Astrocyte (in vitro differentiated cells and primary cell): ENCODE measurements around the gene SDHB. TPM values are rescaled to one million over a fixed set of nuclear protein-coding genes. Genes with fewer than 3 reads are reported as not detected.
A peak's percentile ranks its signal among the peaks of the same experiment; 100 is the strongest.

Experiments
- DNase-seq: peaks from one replicate; pipeline ENCODE4 v3.0.0-alpha.2; 2010; ENCODE audit warnings: low read depth
- FAIRE-seq: peaks from 2 replicates; lab custom pipeline; 2011; peaks lifted over from hg19 to GRCh38; lab: Jason Lieb, UNC
- H2AFZ ChIP-seq: 2 replicates; pipeline ENCODE4 v1.6.0; 2012; ENCODE audit warnings: low read depth, low read length, inconsistent platforms
- H3K27ac ChIP-seq: 2 replicates; pipeline ENCODE4 v1.5.1; 2011; ENCODE audit warnings: low read depth, low read length, inconsistent platforms
- H3K27me3 ChIP-seq: 2 replicates; pipeline ENCODE4 v1.6.0; 2011; ENCODE audit warnings: low read length, inconsistent platforms; ENCODE audit not compliant: insufficient read depth
- H3K36me3 ChIP-seq: 2 replicates; pipeline ENCODE4 v1.5.1; 2011; ENCODE audit warnings: low read length, inconsistent platforms; ENCODE audit not compliant: insufficient read depth
- H3K4me1 ChIP-seq: 2 replicates; pipeline ENCODE4 v1.5.1; 2011; ENCODE audit warnings: low read length, inconsistent platforms; ENCODE audit not compliant: insufficient read depth
- H3K4me2 ChIP-seq: 2 replicates; pipeline ENCODE4 v1.6.0; 2012; ENCODE audit warnings: low read length, inconsistent platforms
- H3K4me3 ChIP-seq: 2 replicates; pipeline ENCODE4 v1.5.1; 2011; ENCODE audit warnings: low read depth, mild to moderate bottlenecking, low read length, inconsistent platforms; ENCODE audit not compliant: insufficient read depth
- H3K79me2 ChIP-seq: 2 replicates; pipeline ENCODE4 v1.6.0; 2012; ENCODE audit warnings: mild to moderate bottlenecking, low read length, inconsistent platforms; ENCODE audit not compliant: insufficient read depth
- H3K9ac ChIP-seq: 2 replicates; pipeline ENCODE4 v1.6.0; 2012; ENCODE audit warnings: mild to moderate bottlenecking, low read length, inconsistent platforms
- H3K9me3 ChIP-seq: 2 replicates; pipeline ENCODE4 v1.5.1; 2012; ENCODE audit warnings: low read depth, mild to moderate bottlenecking, low read length, inconsistent platforms; ENCODE audit not compliant: insufficient read depth
- H4K20me1 ChIP-seq: 2 replicates; pipeline ENCODE4 v1.6.0; 2012; ENCODE audit warnings: low read length, inconsistent platforms; ENCODE audit not compliant: insufficient read depth
- H3K27ac Mint-ChIP-seq: one replicate; pipeline ENCODE4 v1.8.0; 2021; ENCODE audit warnings: mild to moderate bottlenecking, mixed read lengths; ENCODE audit not compliant: unreplicated experiment
- H3K27me3 Mint-ChIP-seq: one replicate; pipeline ENCODE4 v1.8.0; 2021; ENCODE audit warnings: low read depth, mixed read lengths; ENCODE audit not compliant: unreplicated experiment
- H3K36me3 Mint-ChIP-seq: one replicate; pipeline ENCODE4 v1.8.0; 2021; ENCODE audit warnings: low read depth, mixed read lengths; ENCODE audit not compliant: unreplicated experiment
- H3K4me1 Mint-ChIP-seq: one replicate; pipeline ENCODE4 v1.8.0; 2021; ENCODE audit warnings: low read depth, mixed read lengths; ENCODE audit not compliant: unreplicated experiment
- H3K4me3 Mint-ChIP-seq: one replicate; pipeline ENCODE4 v1.8.0; 2021; ENCODE audit warnings: mild to moderate bottlenecking, moderate library complexity, mixed read lengths; ENCODE audit not compliant: unreplicated experiment
- H3K9me3 Mint-ChIP-seq: one replicate; pipeline ENCODE4 v1.8.0; 2021; ENCODE audit warnings: mild to moderate bottlenecking, mixed read lengths; ENCODE audit not compliant: unreplicated experiment
- CTCF ChIP-seq: IDR thresholded peaks from 2 replicates; pipeline ENCODE4 v1.5.1; 2011; ENCODE audit warnings: low read depth, mild to moderate bottlenecking, inconsistent platforms, low read length, moderate library complexity; ENCODE audit not compliant: insufficient read depth
- EZH2 ChIP-seq: IDR thresholded peaks from 2 replicates; pipeline ENCODE4 v1.6.1; 2012; ENCODE audit warnings: mild to moderate bottlenecking, low read length, inconsistent platforms; ENCODE audit not compliant: insufficient read depth
- total RNA-seq: library from RNA; stranded (reverse); gene quantifications from 2 replicates; pipeline ENCODE4 v1.2.1, GENCODE V29; 2021

Gene SDHB
- total RNA-seq, 1 donor from 2014 or later, result 84.9 TPM

- peaks cover 2% of the 10 kb centered on the region for H3K4me1 Mint-ChIP-seq
- H3K27me3 ChIP-seq, result peaks cover 3% of the 10 kb centered on the region
- no peak for FAIRE-seq
Observed at GRCh38 chr1:17084787-17085186, 31.0 kb upstream of the SDHB start.

GRCh38 chr1:17082761-17083160, 28.9 kb upstream of the SDHB start:
- Mint-ChIP-seq H3K9me3 (peaks cover under 1% of the 10 kb centered on the region), H3K4me3 (no peak overlapping the region), H3K4me1 (no peaks in the 10 kb centered on the region), H3K27ac (no peak overlapping the region), H3K36me3 (no peaks in the 10 kb centered on the region), H3K27me3 (peaks cover 24% of the 10 kb centered on the region)
- no peak overlapping the region for H3K4me3 ChIP-seq
- H2AFZ ChIP-seq, result no peak overlapping the region
- H4K20me1 ChIP-seq, result no peaks in the 10 kb centered on the region
- H3K27me3 ChIP-seq, result no peaks in the 10 kb centered on the region
- H3K27ac ChIP-seq, result no peak overlapping the region
- no peak overlapping the region for H3K9ac ChIP-seq
- H3K4me2 ChIP-seq, result no peak overlapping the region
- TF ChIP-seq CTCF (no peak), EZH2 (no peak)
- DNase-seq, result no peak
- no peaks in the 10 kb centered on the region for H3K9me3 ChIP-seq
- FAIRE-seq, result no peak
- no peaks in the 10 kb centered on the region for H3K4me1 ChIP-seq
- no peaks in the 10 kb centered on the region for H3K36me3 ChIP-seq
- H3K79me2 ChIP-seq, result no peaks in the 10 kb centered on the region

More at GRCh38 chr1:17084787-17085186, 31.0 kb upstream of the SDHB start:
- Histone ChIP-seq H3K79me2 (no peaks in the 10 kb centered on the region), H2AFZ (no peak overlapping the region), H3K36me3 (no peaks in the 10 kb centered on the region), H3K9ac (no peak overlapping the region), H4K20me1 (no peaks in the 10 kb centered on the region), H3K4me2 (no peak overlapping the region), H3K27ac (no peak overlapping the region), H3K4me3 (no peak overlapping the region), H3K4me1 (no peaks in the 10 kb centered on the region), H3K9me3 (no peaks in the 10 kb centered on the region)
- no peak for TF ChIP-seq CTCF
- peak overlapping the region; percentile 54 for H3K4me3 Mint-ChIP-seq
- peaks cover 2% of the 10 kb centered on the region for H3K9me3 Mint-ChIP-seq
- peaks cover 28% of the 10 kb centered on the region for H3K27me3 Mint-ChIP-seq
- no peak overlapping the region for H3K27ac Mint-ChIP-seq
- H3K36me3 Mint-ChIP-seq, result no peaks in the 10 kb centered on the region
- no peak for DNase-seq

- H3K9me3 Mint-ChIP-seq, result no peaks in the 10 kb centered on the region
- H3K4me1 Mint-ChIP-seq, result no peaks in the 10 kb centered on the region
- FAIRE-seq, result no peak
Observed at GRCh38 chr1:17081439-17081838, 27.6 kb upstream of the SDHB start.

More at GRCh38 chr1:17081439-17081838, 27.6 kb upstream of the SDHB start:
- H3K9me3 ChIP-seq, result no peaks in the 10 kb centered on the region
- H3K4me1 ChIP-seq, result no peaks in the 10 kb centered on the region
- no peak for DNase-seq
- H3K27me3 ChIP-seq, result no peaks in the 10 kb centered on the region
- H3K4me3 Mint-ChIP-seq, result no peak overlapping the region
- no peak overlapping the region for H3K9ac ChIP-seq
- H4K20me1 ChIP-seq, result no peaks in the 10 kb centered on the region
- no peak overlapping the region for H3K27ac Mint-ChIP-seq
- H3K4me2 ChIP-seq, result no peak overlapping the region
- H3K36me3 ChIP-seq, result no peaks in the 10 kb centered on the region
- no peak overlapping the region for H3K4me3 ChIP-seq
- no peaks in the 10 kb centered on the region for H3K36me3 Mint-ChIP-seq
- no peak overlapping the region for H3K27ac ChIP-seq
- H2AFZ ChIP-seq, result no peak overlapping the region
- TF ChIP-seq CTCF (no peak), EZH2 (no peak)
- H3K27me3 Mint-ChIP-seq, result peaks cover 20% of the 10 kb centered on the region
- H3K79me2 ChIP-seq, result no peaks in the 10 kb centered on the region
